GM04503 (cell line): ENCODE measurements around the gene NAALADL2.

Source experiments
- DNase-seq: peaks from one replicate; pipeline ENCODE4 v3.0.0-alpha.2; 2012; ENCODE audit warnings: low read depth

Gene NAALADL2

GRCh38 chr3:175692256-175692655 lies 833.1 kb downstream of the NAALADL2 start:
- DNase-seq = no peak

GRCh38 chr3:175695251-175695650 lies 836.1 kb downstream of the NAALADL2 start:
- no peak for DNase-seq

GRCh38 chr3:175702956-175703355 lies 843.8 kb downstream of the NAALADL2 start:
- DNase-seq = no peak

GRCh38 chr3:175704366-175705055 lies 845.4 kb downstream of the NAALADL2 start:
- DNase-seq = no peak

- DNase-seq = no peak
Observed at GRCh38 chr3:175713268-175713667, 854.1 kb downstream of the NAALADL2 start.

- no peak for DNase-seq
Observed at GRCh38 chr3:175716446-175716845, 857.3 kb downstream of the NAALADL2 start.

GRCh38 chr3:175726228-175726627 lies 867.1 kb downstream of the NAALADL2 start:
- DNase-seq = no peak

GRCh38 chr3:175728566-175728965 lies 869.4 kb downstream of the NAALADL2 start:
- no peak for DNase-seq

GRCh38 chr3:175729466-175729865 lies 870.3 kb downstream of the NAALADL2 start:
- DNase-seq = no peak

GRCh38 chr3:175731543-175731942 lies 872.4 kb downstream of the NAALADL2 start:
- DNase-seq = no peak

GRCh38 chr3:175732017-175732416 lies 872.9 kb downstream of the NAALADL2 start:
- no peak for DNase-seq

- no peak for DNase-seq
Observed at GRCh38 chr3:175735866-175736265, 876.7 kb downstream of the NAALADL2 start.

GRCh38 chr3:175737646-175738572 lies 878.8 kb downstream of the NAALADL2 start:
- peak; percentile 8 for DNase-seq

- no peak for DNase-seq
Observed at GRCh38 chr3:175741951-175742350, 882.8 kb downstream of the NAALADL2 start.

- DNase-seq = peak; percentile 13
Observed at GRCh38 chr3:175743733-175744400, 884.7 kb downstream of the NAALADL2 start.

- DNase-seq = no peak
Observed at GRCh38 chr3:175746308-175746707, 887.2 kb downstream of the NAALADL2 start.

GRCh38 chr3:175748087-175748730 lies 889.1 kb downstream of the NAALADL2 start:
- DNase-seq = no peak

GRCh38 chr3:175749981-175750380 lies 890.8 kb downstream of the NAALADL2 start:
- DNase-seq = no peak

GRCh38 chr3:175751089-175751488 lies 892.0 kb downstream of the NAALADL2 start:
- DNase-seq = no peak

- no peak for DNase-seq
Observed at GRCh38 chr3:175763948-175764347, 904.8 kb downstream of the NAALADL2 start.

- DNase-seq = no peak
Observed at GRCh38 chr3:175764722-175765121, 905.6 kb downstream of the NAALADL2 start.

- no peak for DNase-seq
Observed at GRCh38 chr3:175770426-175770825, 911.3 kb downstream of the NAALADL2 start.
